Cerebellar nuclear complex (tissue), 1 donor: Measurements from ENCODE around the gene SERP1.
"Not testable (repeated sequence)": the region's sequence is repeated elsewhere in the genome, so short reads cannot be mapped to it uniquely, and the experiment has no call there.

Experiments used
- DNase-seq, 2 experiments: peaks; one replicate each; lab custom pipeline; 2025; lab: John Stamatoyannopoulos, UW

SERP1 gene

DNA sequence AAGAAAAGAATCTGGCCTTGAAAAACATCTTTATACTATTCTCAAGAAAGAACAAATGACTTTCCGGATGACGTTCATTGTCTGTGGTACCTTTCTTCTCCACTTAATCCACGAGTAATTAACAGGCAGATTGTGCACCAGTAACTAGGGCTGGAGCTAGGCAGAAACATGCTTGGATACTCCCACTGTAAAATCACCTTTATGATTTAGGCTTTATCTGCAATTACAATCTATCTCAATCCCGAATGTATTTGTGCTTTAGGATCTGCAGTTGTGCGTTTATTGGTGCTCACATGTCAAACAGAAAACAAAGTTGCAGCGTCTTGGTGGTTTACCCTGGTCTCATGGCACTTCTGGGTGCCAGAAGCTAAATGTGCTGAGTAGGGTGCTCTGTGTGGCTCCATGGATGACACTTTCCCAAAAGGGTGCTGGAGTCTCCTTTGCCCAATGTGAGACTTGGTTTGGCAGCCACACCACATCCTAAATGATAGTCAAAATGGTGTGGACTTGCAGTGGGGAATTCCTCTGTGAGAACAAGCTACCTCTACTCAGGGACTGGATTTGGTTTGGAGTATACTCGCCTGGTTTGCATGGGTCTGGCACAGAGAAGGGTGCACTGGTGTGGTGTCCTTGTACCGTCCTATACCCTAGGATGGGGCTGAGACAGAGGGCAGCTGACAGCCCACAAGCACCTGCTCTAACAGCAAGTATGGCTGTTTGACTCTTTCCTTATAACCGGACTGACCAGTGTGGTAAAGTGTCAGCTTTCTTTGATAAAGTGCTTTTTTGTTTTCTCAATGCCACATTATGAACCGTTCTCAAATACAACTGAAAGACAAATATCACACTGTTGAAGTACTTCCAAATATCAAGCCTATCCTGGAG is 7.7 kb downstream of the SERP1 start:
- DNase-seq = no peak

DNA sequence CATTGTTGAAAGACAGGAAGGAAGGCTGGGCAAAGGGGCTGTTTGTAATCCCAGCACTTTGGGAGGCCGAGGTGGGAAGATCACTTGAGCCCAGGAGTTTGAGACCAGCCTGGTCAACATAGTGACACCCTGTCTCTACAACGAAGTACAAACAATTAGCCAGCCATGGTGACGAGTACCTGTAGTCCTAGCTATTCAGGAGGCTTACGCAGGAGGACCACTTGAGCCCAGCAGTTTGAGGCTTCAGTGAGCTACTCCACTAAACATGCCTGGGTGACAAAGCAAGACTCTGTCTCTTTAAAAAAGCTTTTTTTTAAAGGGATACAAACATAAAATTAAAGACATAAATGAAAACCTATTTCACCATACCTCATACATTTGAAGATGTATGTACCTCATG is 11.1 kb downstream of the SERP1 start:
- DNase-seq = no peak

DNA sequence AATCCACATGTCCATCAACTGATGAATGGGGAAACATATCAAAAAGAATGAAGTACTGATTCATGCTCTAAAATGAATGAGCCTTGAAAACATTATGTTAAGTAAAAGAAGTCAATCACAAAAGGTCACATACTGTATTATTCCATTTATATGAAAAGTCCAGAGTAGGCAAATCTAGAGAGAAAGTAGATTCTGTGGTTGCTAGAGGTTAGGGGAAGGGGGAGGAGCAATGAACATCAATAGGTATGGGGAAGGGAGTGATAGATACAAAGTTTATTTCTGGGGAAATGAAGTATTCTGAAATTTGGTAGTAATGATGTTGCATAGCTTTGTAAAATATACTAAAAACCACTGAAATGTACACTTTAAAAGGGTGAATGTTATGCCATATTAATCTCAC is 14.5 kb downstream of the SERP1 start:
- no peak for DNase-seq

DNA sequence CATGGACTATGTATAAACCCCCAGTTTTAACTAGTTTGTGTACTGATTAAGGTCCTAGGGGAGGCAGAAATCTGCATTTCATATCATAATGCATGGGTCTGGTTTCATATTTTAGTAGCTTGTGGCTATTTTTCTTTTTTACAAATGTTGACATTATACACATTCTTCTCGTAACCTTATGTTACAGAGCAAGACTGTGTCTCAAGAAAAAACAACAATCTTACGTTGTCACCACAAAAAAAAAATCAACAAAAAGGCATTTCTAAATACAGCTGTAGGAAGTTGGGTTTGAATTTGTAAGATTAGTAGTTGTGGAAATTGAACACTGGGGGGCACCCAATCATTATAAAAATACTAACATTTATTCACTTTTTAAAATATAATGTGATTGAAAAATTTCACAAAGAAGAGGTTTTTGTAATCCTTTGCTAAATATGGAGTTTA is 17.9 kb downstream of the SERP1 start:
- no peak for DNase-seq

DNA sequence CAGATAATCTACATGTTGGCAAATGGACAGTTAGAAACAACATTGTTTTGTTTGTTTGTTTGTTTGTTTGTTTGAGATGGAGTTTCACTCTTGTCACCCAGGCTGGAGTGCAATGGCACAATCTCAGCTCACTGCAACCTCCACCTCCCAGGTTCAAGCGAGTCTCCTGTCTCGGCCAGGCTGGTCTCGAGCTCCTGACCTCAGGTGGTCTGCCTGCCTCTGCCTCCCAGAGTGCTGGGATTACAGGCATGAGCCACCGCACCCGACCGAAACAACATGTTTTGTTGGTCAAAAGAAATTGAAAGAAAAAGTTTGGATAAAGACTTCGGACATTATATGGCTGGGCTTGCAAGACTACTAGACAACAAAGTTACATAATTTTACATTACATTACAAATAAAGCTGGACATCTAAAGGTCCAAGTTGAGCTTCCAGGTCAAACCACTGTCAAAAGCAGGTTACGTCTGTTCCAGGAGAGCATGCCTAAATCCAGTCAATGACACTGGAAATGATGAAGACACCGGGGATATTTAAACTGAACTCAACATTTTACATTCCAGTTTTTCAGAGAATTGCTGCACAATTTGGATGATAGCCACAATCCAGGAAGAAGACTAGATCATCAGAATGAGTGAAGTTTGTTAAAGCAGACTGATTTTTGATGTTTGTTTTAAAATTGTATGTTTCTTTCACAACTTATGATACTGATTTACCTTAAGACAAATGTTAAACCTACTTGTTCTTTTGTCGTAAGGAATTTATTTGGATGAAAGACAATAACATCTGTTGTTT is 18.6 kb downstream of the SERP1 start:
- no peak for DNase-seq

DNA sequence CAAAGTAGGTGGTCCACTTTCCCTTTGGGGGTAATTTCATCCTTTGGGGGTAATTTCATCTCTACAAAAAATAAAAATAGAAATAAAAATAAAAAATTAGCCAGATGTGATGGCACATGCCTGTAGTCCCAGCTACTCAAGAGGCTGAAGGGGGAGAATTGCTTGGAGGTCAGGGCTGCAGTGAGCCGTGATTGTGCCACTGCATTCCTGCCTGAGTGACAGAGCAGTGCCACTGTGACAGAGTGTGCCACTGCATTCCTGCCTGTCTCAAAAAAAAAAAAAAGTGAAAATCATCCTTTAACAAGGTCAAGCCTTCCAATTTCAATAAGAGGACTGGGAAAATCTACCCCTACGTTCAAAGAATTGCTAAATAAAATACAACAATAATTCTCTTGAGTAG is 22.8 kb downstream of the SERP1 start:
- no peak for DNase-seq

DNA sequence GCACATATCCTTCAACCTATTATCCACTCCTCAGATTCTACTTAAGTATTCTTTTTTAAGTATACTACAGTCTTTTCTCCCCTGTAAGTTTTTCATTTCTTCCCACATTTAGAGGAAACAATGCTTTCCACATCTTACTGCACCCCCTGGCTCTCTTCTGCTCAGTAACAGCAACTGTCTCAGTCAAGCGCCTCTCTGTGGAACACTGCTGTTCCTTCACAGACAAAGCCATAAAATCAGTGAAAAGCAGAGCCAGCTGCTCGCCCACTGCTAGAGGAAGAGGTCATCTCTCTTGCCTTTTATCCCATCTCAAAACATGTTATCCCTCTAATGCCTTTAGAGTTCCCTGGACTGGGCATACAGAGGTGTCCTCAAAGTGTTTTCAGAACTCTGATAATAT is 24.8 kb downstream of the SERP1 start:
- no peak for DNase-seq

DNA sequence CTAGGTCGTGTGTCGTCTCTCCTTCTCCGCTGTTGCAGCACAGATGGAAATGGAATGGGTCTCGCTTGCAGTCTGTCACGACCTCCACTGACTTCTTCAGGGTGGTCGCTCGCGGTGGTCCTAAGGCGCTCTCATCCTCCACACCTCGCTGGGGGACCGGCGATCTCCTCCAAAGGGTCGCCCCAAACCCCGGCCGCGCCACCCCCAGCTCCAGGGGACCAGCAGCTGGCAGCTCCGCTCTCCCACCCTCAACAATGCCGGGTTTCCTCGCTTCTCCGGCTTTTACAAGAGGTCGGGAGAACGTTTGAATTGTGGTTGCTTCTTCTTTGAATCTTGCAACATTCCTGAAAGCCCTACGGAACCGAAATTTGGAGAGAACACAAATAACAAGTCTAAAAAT is 25.9 kb downstream of the SERP1 start:
- no peak for DNase-seq

DNA sequence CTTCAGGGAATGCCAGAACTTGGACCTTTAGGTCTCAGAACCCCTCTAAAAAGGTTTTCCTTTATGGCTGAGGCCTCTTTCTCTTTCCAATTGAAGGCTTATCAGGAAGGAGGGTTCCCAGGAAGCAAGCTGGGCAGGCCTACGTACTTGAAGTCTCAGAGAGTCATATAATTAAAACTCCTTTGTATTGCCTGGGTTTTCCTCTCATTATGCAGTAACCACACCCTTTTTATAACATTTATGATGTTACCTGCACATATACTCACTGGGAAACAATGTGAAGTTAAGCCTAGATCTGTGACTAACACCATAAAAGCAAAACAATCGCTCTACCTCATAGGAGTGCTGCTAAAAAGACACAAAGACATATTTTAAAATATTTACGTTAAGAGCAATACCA is 27.3 kb downstream of the SERP1 start:
- DNase-seq = no peak

DNA sequence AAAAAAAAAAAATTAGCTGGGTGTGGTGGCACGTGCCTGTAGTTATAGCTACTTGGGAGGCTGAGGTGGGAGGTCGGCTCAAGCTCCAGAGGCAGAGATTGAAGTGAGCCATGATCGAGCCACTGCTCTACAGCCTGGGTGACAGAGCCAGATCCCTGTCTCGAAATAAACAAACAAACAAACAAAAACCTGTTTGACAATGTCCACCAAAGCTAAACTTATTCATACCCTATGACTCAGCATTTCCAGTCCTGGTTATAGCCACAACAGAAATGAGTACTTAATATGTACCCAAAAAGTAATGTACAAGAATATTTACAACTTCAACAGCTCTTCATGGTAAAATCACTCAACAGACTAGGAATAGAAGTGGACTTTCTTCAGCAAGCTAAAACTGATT is 31.1 kb downstream of the SERP1 start:
- DNase-seq = no peak

DNA sequence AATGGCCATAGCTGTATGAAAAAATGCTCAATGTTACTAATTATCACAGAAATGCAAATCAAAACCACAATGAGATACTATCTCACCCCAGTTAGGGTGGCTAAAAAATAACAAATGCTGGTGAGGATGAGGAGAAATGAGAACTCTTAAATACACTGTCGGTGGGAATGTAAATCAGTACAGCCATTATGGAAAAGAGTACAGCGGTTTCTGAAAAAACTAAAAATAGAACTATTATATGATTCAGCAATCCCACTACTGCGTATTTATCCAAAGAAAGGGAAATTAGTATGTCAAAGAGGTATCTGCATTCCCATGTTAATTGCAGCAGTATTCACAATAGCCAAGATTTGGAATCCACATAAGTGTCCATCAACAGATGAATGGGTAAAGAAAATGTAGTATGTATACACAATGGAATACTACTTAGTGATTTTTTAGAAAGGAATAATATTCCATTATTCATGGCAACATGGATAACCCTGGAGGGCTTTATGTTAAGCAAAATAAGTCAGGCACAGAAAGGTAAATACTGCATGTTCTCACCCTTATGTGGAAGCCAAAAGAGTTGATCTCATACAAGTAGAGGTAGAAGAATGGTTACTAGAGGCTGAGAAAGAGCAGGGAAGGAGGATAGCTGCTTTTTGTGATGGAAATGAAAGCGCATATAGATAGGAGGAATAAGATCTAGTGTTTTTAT is 35.0 kb downstream of the SERP1 start:
- DNase-seq = no peak

DNA sequence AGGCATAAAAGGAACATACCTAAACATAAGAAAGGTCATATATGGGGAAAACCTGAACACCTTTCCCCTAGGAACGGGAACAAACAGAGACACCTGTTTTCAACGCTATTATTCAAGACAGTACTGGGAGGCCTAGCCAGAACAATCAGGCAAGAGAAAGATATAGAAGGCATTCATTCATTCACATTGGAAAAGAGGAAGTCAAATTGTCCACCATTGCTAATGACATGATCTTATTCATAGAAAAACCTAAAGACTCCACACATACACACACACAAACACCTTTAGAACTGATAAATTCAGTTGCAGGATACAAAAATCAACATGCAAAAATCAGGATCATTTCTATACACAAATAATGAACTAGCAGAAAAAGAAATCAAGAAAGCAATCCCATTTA is 36.5 kb downstream of the SERP1 start:
- no peak for DNase-seq

DNA sequence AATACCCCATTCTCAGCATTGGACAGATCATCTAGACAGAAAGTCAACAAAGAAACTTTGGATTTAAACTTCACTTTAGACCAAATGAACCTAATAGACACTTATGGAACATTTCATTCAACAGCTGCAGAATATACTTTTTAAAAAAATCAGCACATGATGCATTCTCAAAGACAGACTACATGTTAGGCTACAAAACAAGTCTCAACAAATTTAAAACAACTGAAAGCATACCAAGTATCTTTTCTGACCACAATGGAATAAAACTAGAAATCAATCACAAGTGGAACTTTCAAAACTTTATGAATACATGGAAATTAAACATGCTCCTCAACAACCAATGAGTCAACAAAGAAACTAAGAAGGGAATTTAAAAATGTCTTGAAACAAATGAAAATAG is 37.9 kb downstream of the SERP1 start:
- DNase-seq = no peak

DNA sequence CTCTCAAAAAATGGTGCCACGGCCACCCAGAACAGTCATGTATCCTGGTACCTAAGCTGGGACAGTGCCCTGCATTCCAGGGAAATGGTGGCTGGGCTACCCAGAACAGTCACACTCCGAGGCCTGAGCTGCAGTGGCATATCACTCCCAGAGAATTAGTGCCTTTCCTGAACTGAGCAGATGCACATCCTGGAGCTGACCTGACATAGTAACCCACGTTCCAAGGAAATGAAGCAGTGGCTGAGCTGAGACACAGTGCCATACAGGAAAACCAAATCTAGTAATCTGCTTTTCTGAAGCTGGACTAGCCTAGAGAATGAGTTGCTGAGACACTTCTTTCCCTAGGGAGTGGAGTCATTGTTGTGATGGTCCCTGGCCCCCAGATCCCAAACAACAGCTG is 41.8 kb downstream of the SERP1 start:
- DNase-seq = no peak

DNA sequence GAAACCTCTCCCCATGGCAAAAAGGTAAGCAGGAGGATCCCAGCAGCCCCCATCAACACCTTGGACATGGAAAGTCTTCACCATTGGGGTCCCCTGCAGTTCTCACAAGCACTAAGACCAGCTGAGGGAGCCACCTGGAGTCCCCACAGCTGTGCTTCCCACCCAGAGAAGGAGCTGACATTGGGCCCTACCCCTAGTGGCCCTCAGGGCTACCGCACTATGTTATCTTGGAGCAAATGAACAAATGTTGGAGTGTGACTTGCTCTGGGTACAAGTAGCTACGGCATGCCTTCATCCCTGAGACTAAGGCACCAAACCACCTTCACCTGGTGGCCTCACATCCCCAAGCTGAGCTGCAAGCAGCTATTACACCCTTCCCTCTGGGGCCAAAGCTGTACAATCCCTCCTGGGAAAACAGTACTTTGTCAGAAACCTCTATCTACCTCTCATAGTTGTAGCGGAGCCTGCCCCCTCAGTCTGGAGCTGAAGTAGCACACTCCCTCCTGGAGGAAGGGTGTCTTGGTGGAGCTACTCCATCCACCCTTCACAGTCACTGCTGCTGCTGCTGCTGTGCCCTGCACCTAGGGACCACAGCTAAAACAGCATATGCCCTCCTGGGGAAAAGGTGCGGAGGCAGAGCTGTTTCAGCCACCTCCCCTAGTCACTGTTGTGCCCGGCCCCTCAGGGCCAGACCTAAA is 42.7 kb downstream of the SERP1 start:
- no peak for DNase-seq

DNA sequence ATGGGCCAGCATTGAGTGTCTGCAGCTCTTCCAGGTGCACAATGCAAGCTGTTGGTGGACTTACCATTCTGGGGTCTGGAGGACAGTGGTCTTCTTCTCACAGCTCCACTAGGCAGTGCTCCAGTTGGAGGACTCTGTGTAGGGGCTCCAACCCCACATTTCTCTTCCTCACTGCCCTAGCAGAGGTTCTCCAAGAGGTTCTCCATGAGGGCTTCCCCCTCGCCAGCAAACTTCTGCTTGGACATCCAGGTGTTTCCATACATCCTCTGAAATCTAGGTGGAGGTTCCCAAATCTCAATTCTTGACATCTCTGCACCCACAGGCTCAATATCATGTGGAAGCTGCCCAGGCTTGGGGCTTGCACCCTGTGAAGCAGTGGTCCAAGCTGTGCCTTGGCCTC is 45.3 kb downstream of the SERP1 start:
- DNase-seq = not testable (repeated sequence)

DNA sequence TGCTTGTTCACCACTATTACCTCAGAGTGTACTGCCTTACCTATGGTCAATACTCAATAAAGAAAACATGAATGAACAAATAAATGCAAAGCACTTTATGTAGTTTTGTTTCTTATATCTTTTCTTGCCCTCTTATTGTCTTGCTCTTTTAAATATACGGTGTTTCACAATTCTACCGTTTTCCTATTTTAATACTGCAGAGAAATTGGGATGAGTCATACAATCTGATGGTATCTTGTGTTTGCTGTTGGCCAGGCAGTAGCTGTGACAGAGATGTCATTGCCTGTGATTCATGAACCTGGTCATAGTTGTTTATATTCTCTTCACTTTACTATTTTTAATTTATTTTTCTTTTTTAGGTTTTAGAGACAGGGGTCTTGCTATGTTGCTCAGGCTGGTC is 48.3 kb downstream of the SERP1 start:
- no peak for DNase-seq

DNA sequence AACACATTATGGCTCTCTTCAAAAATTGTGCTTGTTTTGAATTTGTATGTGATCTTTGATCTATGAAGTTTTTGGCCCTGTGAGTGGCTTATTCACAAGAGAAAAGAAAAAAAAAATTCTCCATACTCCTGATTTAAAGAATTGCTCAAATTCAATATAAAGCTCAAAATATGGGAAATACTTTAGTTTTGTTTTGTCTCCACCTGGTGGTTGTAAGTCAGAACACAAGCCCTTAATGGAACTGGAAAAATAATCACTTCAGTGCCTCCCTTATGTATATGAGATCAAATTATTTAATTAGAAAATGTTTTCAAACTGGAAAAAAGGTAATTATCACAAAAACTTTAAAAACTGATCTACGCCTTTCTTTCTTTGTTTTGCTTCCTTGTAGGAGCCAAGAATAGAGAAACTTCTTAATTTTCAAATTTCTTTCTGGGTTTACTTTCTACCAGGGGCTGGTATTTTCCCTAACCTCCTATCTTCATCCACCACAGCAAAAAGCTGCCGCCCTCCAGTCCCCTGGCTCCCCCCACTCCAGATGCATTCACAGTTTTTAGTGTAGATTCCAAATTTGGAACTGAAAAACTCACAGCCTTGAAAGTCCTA is 50.6 kb downstream of the SERP1 start:
- DNase-seq = peak in 1 of 2 experiments; percentile 3

DNA sequence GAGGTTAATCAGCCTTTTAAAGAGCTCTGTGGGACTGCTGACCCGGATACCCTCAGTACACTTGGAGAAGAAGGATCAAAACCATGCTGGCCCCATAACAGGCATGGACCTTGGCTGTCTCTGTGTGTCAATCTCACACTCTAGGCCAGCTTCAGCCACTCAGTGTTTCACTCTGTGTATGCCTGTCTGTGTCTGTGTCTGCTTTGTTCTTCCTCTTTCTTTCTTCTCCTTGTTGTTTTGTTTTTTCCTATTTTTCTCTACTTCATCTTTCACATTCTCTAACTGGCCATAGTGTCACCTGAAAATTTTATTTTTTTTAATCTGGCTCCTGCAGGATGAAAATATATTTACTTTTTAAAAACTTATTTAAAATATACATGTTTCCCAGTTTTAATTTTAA is 51.1 kb downstream of the SERP1 start:
- no peak for DNase-seq

DNA sequence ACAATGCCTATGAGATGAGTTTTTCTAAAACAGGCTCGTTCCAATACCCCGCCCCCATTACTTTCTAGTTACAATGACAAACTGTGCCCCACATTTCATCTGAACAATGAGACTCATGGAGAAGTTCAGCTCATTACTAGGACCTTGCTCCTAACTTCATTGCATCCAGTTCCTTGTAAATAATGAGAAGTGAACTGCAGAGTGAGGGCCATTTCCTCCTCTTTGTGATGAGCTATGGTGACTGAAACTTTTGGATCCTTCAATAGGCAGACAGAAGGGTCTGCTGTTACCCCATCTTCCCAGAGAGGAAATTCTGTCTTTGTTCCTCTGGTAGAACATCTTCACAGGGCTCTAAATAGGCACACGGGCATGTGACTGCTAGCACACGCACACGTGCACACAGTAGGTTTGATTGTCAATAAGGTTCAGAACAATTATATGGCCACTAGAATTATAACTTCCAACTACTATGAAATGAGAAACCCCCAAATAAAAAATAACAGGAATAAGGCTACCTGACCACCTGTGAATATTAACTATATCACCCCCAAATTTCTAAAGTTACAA is 51.8 kb downstream of the SERP1 start:
- no peak for DNase-seq
